Activated naive CD4-positive, alpha-beta T cell treated with anti-CD3 and anti-CD28 coated beads, Interleukin-2, amount 50 U/mL, for 24 hours (primary cell): ENCODE results near the gene AR.
"Not testable (repeated sequence)": the region's sequence is repeated elsewhere in the genome, so short reads cannot be mapped to it uniquely, and the experiment has no call there.

Source experiments
- H3K27ac Mint-ChIP-seq: one replicate; pipeline ENCODE4 v1.8.0; 2021; ENCODE audit warnings: mild to moderate bottlenecking, mixed read lengths
- H3K27me3 Mint-ChIP-seq: one replicate; pipeline ENCODE4 v1.8.0; 2021; ENCODE audit warnings: mixed read lengths
- H3K36me3 Mint-ChIP-seq: one replicate; pipeline ENCODE4 v1.8.0; 2021; ENCODE audit warnings: mixed read lengths
- H3K4me1 Mint-ChIP-seq: one replicate; pipeline ENCODE4 v1.8.0; 2021; ENCODE audit warnings: mixed read lengths
- H3K4me3 Mint-ChIP-seq: one replicate; pipeline ENCODE4 v1.8.0; 2021; ENCODE audit warnings: mild to moderate bottlenecking, mixed read lengths
- H3K9me3 Mint-ChIP-seq: one replicate; pipeline ENCODE4 v1.8.0; 2021; ENCODE audit warnings: mixed read lengths

Gene AR

GRCh38 chrX:67652543-67652942, 108.7 kb downstream of the AR start:
- Mint-ChIP-seq H3K4me1 (no peaks in the 10 kb centered on the region), H3K9me3 (no peaks in the 10 kb centered on the region), H3K27ac (no peak overlapping the region), H3K36me3 (no peaks in the 10 kb centered on the region), H3K27me3 (no peaks in the 10 kb centered on the region), H3K4me3 (no peak overlapping the region)

- H3K27ac Mint-ChIP-seq, result no peak overlapping the region
- H3K9me3 Mint-ChIP-seq, result no peaks in the 10 kb centered on the region
- no peaks in the 10 kb centered on the region for H3K27me3 Mint-ChIP-seq
- H3K4me1 Mint-ChIP-seq, result no peaks in the 10 kb centered on the region
- H3K36me3 Mint-ChIP-seq, result no peaks in the 10 kb centered on the region
- H3K4me3 Mint-ChIP-seq, result no peak overlapping the region
These were observed 110.5 kb downstream of the AR start for GRCh38 chrX:67654301-67654700.

DNA sequence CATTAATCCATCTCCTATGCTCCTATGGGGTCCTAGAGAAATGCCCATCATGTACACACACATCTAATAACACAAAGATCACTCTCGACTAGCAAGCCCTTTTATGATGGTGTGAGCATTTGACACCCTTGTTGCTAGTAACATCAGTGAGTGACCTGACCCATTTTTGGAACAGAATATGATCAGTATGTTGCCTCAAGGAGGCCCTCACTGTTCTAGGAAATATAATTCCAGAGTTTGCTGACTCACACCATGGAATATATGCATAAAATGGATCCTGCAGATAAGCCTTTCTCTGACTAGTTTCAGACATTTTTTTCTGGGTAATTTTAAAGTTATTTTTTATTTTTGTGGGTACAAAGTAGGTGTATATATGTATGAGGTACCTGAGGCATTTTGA, 121.8 kb downstream of the AR start:
- no peak overlapping the region for H3K27ac Mint-ChIP-seq
- H3K27me3 Mint-ChIP-seq, result no peaks in the 10 kb centered on the region
- H3K9me3 Mint-ChIP-seq, result peaks cover 4% of the 10 kb centered on the region
- peaks cover 2% of the 10 kb centered on the region for H3K36me3 Mint-ChIP-seq
- no peak overlapping the region for H3K4me3 Mint-ChIP-seq
- no peaks in the 10 kb centered on the region for H3K4me1 Mint-ChIP-seq

DNA sequence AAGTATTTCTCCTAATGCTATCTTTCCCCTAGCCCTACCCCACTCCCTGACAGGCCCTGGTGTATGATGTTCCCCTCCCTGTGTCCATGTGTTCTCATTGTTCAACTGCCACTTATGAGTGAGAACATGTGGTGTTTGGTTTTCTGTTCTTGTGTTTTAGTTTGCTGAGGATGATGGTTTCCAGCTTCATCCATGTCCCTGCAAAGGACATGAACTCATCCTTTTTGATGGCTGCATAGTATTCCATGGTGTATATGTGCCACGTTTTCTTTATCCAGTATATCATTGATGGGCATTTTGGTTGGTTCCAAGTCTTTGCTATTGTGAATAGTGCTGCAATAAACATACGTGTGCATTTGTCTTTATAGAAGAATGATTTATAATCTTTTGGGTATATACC, 126.9 kb downstream of the AR start:
- not testable (repeated sequence) for H3K4me3 Mint-ChIP-seq, H3K27me3 Mint-ChIP-seq, H3K4me1 Mint-ChIP-seq, H3K9me3 Mint-ChIP-seq, H3K36me3 Mint-ChIP-seq, H3K27ac Mint-ChIP-seq

DNA sequence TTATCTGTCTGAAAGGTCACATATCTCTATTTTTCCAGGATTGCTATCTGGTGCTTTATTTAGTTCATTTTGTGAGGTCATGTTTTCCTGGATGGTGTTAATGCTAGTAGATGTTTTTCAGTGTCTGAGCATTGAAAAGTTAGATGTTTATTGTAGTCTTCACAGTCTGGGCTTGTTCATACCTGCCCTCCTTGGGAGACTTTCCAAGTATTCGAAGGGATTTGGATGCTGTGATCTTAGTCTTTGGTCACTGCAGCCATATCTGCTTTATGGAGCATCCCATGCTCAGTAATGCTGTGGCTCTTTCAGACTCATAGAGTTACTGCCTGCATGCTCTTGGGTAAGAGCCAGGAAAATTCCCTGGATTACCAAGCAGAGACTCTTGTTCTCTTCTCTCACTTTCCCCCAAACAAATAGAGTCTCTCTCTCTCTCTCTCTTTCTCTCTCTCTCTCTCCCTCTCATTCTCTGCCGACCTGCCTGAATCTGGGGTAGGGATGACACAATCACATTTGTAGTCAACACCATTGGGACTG, 130.0 kb downstream of the AR start:
- Mint-ChIP-seq H3K27ac (no peak overlapping the region), H3K4me1 (no peaks in the 10 kb centered on the region)

GRCh38 chrX:67674741-67675140, 130.9 kb downstream of the AR start:
- Mint-ChIP-seq H3K4me3 (no peak overlapping the region), H3K27ac (no peak overlapping the region), H3K4me1 (no peaks in the 10 kb centered on the region), H3K9me3 (no peaks in the 10 kb centered on the region), H3K27me3 (no peaks in the 10 kb centered on the region), H3K36me3 (no peaks in the 10 kb centered on the region)

More for the DNA sequence above, 130.0 kb downstream of the AR start:
- Mint-ChIP-seq H3K4me3 (no peak overlapping the region), H3K36me3 (no peaks in the 10 kb centered on the region), H3K9me3 (no peaks in the 10 kb centered on the region), H3K27me3 (no peaks in the 10 kb centered on the region)

- H3K4me3 Mint-ChIP-seq, result no peak overlapping the region
- H3K4me1 Mint-ChIP-seq, result no peaks in the 10 kb centered on the region
- no peak overlapping the region for H3K27ac Mint-ChIP-seq
- H3K9me3 Mint-ChIP-seq, result no peaks in the 10 kb centered on the region
- H3K27me3 Mint-ChIP-seq, result no peaks in the 10 kb centered on the region
- no peaks in the 10 kb centered on the region for H3K36me3 Mint-ChIP-seq
These were observed 140.3 kb downstream of the AR start for GRCh38 chrX:67684136-67684535.

GRCh38 chrX:67692246-67692645, 148.4 kb downstream of the AR start:
- Mint-ChIP-seq H3K4me1 (no peaks in the 10 kb centered on the region), H3K27me3 (no peaks in the 10 kb centered on the region), H3K4me3 (no peak overlapping the region), H3K36me3 (no peaks in the 10 kb centered on the region), H3K27ac (no peak overlapping the region), H3K9me3 (no peaks in the 10 kb centered on the region)

- no peaks in the 10 kb centered on the region for H3K27me3 Mint-ChIP-seq
- H3K4me1 Mint-ChIP-seq, result no peaks in the 10 kb centered on the region
- no peak overlapping the region for H3K4me3 Mint-ChIP-seq
- no peaks in the 10 kb centered on the region for H3K9me3 Mint-ChIP-seq
- H3K27ac Mint-ChIP-seq, result no peak overlapping the region
- no peaks in the 10 kb centered on the region for H3K36me3 Mint-ChIP-seq
These were observed 150.1 kb downstream of the AR start for GRCh38 chrX:67693928-67694327.

GRCh38 chrX:67697452-67697851, 153.6 kb downstream of the AR start:
- Mint-ChIP-seq H3K27ac (no peak overlapping the region), H3K36me3 (no peaks in the 10 kb centered on the region), H3K9me3 (no peaks in the 10 kb centered on the region), H3K27me3 (no peaks in the 10 kb centered on the region), H3K4me3 (no peak overlapping the region), H3K4me1 (no peaks in the 10 kb centered on the region)

DNA sequence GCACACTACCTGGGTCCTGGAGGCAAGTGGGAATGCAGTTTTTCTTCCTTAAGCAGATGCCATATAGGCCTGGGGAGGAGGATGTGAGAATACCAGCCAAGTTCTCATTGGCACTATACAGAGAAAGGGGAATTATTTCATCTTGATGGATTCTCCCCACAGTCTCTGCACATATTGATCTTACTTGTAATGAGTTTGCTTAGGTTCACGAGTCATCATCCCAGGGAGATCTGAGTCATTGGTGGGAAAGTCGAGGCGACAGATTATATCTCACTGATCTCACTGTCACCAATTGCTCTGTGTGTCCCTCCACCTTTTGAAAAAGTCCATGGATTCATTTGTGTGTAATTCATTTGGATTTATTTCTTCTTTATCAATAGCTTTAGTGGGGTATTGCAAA, 156.8 kb downstream of the AR start:
- Mint-ChIP-seq H3K4me3 (no peak overlapping the region), H3K36me3 (no peaks in the 10 kb centered on the region), H3K4me1 (no peaks in the 10 kb centered on the region), H3K9me3 (no peaks in the 10 kb centered on the region), H3K27ac (no peak overlapping the region), H3K27me3 (no peaks in the 10 kb centered on the region)

DNA sequence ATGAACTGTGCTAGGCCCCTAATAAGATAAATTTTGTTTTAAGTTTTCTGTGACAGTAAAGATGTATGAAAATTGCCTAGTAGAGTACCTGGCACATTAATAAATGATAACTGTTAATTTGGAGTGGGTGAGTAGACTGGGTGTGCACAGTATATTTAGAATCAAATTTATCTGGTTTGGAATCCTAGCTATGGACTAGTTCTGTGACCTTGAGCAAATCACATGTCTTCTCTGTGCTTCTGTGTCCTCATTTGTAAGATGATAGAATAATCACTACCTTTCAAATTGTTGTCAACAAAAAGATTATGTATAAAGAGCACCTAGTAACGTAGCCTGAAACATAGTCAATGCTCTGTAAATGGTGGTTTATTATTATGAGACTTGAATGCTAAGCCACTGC, 170.2 kb downstream of the AR start:
- H3K4me3 Mint-ChIP-seq, result no peak overlapping the region
- H3K9me3 Mint-ChIP-seq, result no peaks in the 10 kb centered on the region
- H3K4me1 Mint-ChIP-seq, result no peaks in the 10 kb centered on the region
- no peak overlapping the region for H3K27ac Mint-ChIP-seq
- H3K36me3 Mint-ChIP-seq, result no peaks in the 10 kb centered on the region
- no peaks in the 10 kb centered on the region for H3K27me3 Mint-ChIP-seq

DNA sequence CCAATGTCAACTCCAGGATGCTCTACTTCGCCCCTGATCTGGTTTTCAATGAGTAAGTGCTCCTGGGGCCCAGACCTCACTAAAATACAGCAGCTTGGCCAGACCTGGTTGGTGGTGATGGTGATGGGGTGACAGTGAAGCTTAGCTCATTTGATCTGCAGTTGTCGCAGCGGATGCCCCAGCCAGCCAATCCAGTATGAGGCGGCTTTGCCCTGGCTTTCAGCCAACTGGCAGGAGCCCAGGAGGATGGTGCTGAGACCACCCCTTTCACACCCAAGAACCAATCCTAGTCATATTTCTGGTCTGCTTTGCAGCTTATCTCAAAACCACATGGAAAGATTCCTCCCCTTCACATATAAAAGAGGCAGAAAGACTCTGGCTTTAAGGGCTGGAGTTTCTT, 173.8 kb downstream of the AR start:
- Mint-ChIP-seq H3K4me1 (no peaks in the 10 kb centered on the region), H3K27ac (no peak overlapping the region), H3K9me3 (no peaks in the 10 kb centered on the region), H3K4me3 (no peak overlapping the region), H3K27me3 (no peaks in the 10 kb centered on the region), H3K36me3 (no peaks in the 10 kb centered on the region)

- H3K4me1 Mint-ChIP-seq, result no peaks in the 10 kb centered on the region
These were observed 175.1 kb downstream of the AR start for GRCh38 chrX:67718926-67719325.

DNA sequence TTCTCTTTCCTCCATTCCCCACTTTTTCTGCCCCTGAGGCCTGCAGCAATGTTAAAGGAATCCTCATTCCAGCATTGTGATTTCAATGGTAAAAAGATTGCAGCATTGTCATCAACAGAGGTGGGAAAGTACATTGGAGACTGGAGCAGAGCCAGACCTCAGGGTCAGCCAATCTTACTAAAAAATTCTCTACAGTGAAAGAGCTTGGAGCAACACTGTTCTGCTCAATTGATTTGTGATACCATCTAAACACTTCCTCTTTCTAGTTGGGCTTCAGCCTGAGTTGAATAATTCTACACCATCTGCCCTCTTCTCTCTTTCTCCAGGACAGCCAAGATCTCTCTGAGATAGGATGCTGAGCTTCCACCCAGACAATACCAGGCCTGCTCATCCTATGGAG, 176.5 kb downstream of the AR start:
- Mint-ChIP-seq H3K27me3 (no peaks in the 10 kb centered on the region), H3K9me3 (no peaks in the 10 kb centered on the region), H3K4me1 (no peaks in the 10 kb centered on the region), H3K36me3 (no peaks in the 10 kb centered on the region), H3K27ac (no peak overlapping the region), H3K4me3 (no peak overlapping the region)

More at GRCh38 chrX:67718926-67719325, 175.1 kb downstream of the AR start:
- H3K27me3 Mint-ChIP-seq, result no peaks in the 10 kb centered on the region
- H3K27ac Mint-ChIP-seq, result no peak overlapping the region
- H3K4me3 Mint-ChIP-seq, result no peak overlapping the region
- no peaks in the 10 kb centered on the region for H3K36me3 Mint-ChIP-seq
- H3K9me3 Mint-ChIP-seq, result no peaks in the 10 kb centered on the region

GRCh38 chrX:67721321-67721720, 177.5 kb downstream of the AR start:
- Mint-ChIP-seq H3K27me3 (no peaks in the 10 kb centered on the region), H3K4me1 (no peaks in the 10 kb centered on the region), H3K9me3 (no peaks in the 10 kb centered on the region), H3K36me3 (no peaks in the 10 kb centered on the region), H3K4me3 (no peak overlapping the region), H3K27ac (no peak overlapping the region)

DNA sequence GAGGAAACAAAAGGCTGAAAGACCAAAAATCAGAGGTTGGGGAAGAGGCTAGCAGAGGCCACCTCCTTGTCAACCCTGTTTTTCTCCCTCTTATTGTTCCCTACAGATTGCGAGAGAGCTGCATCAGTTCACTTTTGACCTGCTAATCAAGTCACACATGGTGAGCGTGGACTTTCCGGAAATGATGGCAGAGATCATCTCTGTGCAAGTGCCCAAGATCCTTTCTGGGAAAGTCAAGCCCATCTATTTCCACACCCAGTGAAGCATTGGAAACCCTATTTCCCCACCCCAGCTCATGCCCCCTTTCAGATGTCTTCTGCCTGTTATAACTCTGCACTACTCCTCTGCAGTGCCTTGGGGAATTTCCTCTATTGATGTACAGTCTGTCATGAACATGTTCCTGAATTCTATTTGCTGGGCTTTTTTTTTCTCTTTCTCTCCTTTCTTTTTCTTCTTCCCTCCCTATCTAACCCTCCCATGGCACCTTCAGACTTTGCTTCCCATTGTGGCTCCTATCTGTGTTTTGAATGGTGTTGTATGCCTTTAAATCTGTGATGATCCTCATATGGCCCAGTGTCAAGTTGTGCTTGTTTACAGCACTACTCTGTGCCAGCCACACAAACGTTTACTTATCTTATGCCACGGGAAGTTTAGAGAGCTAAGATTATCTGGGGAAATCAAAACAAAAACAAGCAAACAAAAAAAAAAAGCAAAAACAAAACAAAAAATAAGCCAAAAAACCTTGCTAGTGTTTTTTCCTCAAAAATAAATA, 179.9 kb downstream of the AR start:
- no peaks in the 10 kb centered on the region for H3K27me3 Mint-ChIP-seq
- no peaks in the 10 kb centered on the region for H3K4me1 Mint-ChIP-seq
- no peaks in the 10 kb centered on the region for H3K9me3 Mint-ChIP-seq
- no peak overlapping the region for H3K27ac Mint-ChIP-seq
- H3K36me3 Mint-ChIP-seq, result no peaks in the 10 kb centered on the region
- no peak overlapping the region for H3K4me3 Mint-ChIP-seq
